Measurements from ENCODE around the gene RAB40B.

- TF ChIP-seq CTCF (optimal IDR thresholded peaks at IDR 0.05 in 1 of 3, IDR thresholded peaks at IDR 0.05 in 1 of 3, conservative IDR thresholded peaks at IDR 0.05 in 1 of 3; ENCODE audit: extremely low read depth in 1 of 3, insufficient read depth in 2 of 3, low read length in 3 of 3) (no peak), EZH2 (IDR thresholded peaks at IDR 0.05; ENCODE audit: low read length) (no peak)
Observed at GRCh38 chr17:82740906-82741759, 42.6 kb upstream of the RAB40B start.
